Lower lobe of right lung (tissue), 2 donors: ENCODE results near the gene MAMDC4. TPM values are rescaled to one million over a fixed set of nuclear protein-coding genes. Genes with fewer than 3 reads are reported as not detected.

Experiments used
- ATAC-seq, 2 donors: fragments of 200-7000 bp; cut with Tn5 transposase; one replicate each; pipeline ENCODE4 v1.9.1; 2020 to 2022; ENCODE audit warnings: mild to moderate bottlenecking in 2 of 2, moderate library complexity in 2 of 2
- DNase-seq: peaks from one replicate; pipeline ENCODE4 v3.0.0-alpha.2; 2020
- H3K27ac ChIP-seq: fragments of 200-600 bp; one replicate; pipeline ENCODE4 v1.8.0; 2022
- H3K27me3 ChIP-seq: fragments of 200-600 bp; one replicate; pipeline ENCODE4 v1.8.0; 2022; ENCODE audit warnings: low read depth
- H3K36me3 ChIP-seq: fragments of 200-600 bp; one replicate; pipeline ENCODE4 v1.8.0; 2022; ENCODE audit warnings: mild to moderate bottlenecking
- H3K4me1 ChIP-seq: fragments of 200-600 bp; one replicate; pipeline ENCODE4 v1.8.0; 2022
- H3K4me3 ChIP-seq: fragments of 200-600 bp; one replicate; pipeline ENCODE4 v1.8.0; 2022; ENCODE audit warnings: mild to moderate bottlenecking
- H3K9me3 ChIP-seq: fragments of 200-600 bp; one replicate; pipeline ENCODE4 v1.8.0; 2022
- intact Hi-C: fragments of 100-400 bp; cut with DNase I; formaldehyde crosslinking; loops from one replicate; pipeline ENCODE4 v1.11.0; 2022
- total RNA-seq: library from RNA; stranded (reverse); fragmentation: NEBNext Ultra II Directional; extraction: Animal tissue kit (Norgen Biotek cat#: 25700); gene quantifications from one replicate; pipeline ENCODE4 v1.2.1, GENCODE V29; 2021
- TF ChIP-seq, protein P1 (sequence below): fragments of 200-600 bp; IDR thresholded peaks from one replicate; pipeline ENCODE4 v1.8.0; 2022; ENCODE audit warnings: antibody characterized with exemption, mild to moderate bottlenecking
- donor health status: DM: no; HTN: yes; CAD: no; lungs with severe emphysema.

Gene MAMDC4
- total RNA-seq, 1 donor from 2014 or later: 13.5 TPM

GRCh38 chr9:136826703-136827582 is 25.2 kb upstream of the MAMDC4 start:
- H3K36me3 ChIP-seq: peaks cover 86% of the 10 kb centered on the region
- intact Hi-C loops: no loop called here
- ATAC-seq: no peak
- no peaks in the 10 kb centered on the region for H3K4me1 ChIP-seq
- H3K4me3 ChIP-seq: no peak overlapping the region
- TF ChIP-seq, protein P1, sequence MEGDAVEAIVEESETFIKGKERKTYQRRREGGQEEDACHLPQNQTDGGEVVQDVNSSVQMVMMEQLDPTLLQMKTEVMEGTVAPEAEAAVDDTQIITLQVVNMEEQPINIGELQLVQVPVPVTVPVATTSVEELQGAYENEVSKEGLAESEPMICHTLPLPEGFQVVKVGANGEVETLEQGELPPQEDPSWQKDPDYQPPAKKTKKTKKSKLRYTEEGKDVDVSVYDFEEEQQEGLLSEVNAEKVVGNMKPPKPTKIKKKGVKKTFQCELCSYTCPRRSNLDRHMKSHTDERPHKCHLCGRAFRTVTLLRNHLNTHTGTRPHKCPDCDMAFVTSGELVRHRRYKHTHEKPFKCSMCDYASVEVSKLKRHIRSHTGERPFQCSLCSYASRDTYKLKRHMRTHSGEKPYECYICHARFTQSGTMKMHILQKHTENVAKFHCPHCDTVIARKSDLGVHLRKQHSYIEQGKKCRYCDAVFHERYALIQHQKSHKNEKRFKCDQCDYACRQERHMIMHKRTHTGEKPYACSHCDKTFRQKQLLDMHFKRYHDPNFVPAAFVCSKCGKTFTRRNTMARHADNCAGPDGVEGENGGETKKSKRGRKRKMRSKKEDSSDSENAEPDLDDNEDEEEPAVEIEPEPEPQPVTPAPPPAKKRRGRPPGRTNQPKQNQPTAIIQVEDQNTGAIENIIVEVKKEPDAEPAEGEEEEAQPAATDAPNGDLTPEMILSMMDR: no peak
- no peak for DNase-seq
- no peaks in the 10 kb centered on the region for H3K9me3 ChIP-seq
- H3K27me3 ChIP-seq: no peaks in the 10 kb centered on the region
- no peak overlapping the region for H3K27ac ChIP-seq

DNA sequence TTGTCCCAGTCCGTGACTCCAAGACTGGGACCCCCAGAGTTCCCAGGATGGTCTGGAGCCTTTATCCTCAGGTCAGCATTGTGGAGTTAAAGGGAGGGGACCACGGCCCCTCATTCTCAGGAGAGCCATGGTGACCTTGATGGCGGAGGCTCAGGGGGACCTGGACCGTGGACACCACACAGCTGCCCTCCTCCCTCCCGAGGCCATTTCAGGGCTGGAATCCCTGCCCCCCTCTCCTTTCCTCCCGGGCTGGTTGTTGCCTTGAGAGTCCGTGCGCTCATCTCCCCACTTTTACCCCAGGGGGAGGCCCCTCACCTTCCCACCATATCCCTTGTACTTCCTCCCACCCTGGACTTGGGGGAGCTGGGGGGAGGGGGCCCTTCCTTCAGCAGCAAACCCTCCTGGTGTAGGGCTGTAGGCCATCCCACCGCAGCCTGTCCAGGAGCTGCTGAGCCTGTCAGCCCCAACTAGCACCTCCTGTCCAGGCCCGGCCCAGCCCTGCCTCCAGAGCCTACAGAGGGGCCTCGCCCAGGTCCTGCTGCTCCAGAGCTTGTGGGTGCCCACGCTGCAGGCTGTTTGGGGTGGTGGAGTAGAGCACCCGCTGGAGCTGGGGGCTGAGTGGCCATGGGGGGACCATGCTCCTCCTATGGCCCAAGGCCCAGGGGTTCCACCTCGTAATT is 24.2 kb upstream of the MAMDC4 start:
- intact Hi-C loops: no loop called here
- Histone ChIP-seq H3K27me3 (no peaks in the 10 kb centered on the region), H3K4me1 (no peaks in the 10 kb centered on the region), H3K36me3 (peaks cover 95% of the 10 kb centered on the region), H3K27ac (no peak overlapping the region), H3K4me3 (no peak overlapping the region), H3K9me3 (no peaks in the 10 kb centered on the region)
- TF ChIP-seq, protein P1: no peak
- ATAC-seq: no peak
- no peak for DNase-seq

DNA sequence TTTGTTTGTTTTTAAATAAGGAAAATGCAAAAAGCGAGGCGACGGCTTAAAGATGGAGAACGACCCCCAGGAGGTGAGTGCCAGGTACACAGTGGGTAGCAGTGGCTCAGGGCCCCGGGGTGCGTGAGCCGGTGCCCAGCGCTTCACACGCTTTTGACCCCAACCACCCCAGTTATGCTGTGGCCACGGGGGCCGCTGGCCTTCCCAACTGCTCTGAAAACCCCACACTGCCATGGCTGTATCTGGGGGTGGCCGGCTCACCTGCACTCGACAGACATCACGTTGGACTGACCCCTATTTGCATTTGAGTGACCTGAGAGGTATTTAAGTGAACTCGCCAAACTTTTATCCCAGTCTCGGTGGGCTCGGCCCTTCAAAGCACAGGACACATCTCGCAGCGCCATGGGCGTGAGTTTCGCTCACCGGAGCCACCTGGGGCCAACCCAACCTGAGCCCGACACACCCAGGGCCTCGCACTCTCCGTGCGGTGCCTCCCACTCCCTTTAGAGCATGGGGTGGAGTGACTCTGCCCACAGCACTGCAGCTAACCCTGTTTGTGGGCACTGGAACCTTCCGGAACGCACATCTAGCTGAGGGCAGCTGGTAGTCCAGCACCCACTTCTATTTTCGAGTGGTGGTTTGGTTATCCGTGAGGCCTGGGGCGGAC is 23.5 kb upstream of the MAMDC4 start:
- Histone ChIP-seq H3K27ac (no peak overlapping the region), H3K36me3 (peaks cover 89% of the 10 kb centered on the region), H3K4me3 (no peak overlapping the region), H3K4me1 (no peaks in the 10 kb centered on the region), H3K27me3 (no peaks in the 10 kb centered on the region), H3K9me3 (no peaks in the 10 kb centered on the region)
- ATAC-seq: no peak
- intact Hi-C loops: no loop called here
- TF ChIP-seq, protein P1: no peak
- no peak for DNase-seq

DNA sequence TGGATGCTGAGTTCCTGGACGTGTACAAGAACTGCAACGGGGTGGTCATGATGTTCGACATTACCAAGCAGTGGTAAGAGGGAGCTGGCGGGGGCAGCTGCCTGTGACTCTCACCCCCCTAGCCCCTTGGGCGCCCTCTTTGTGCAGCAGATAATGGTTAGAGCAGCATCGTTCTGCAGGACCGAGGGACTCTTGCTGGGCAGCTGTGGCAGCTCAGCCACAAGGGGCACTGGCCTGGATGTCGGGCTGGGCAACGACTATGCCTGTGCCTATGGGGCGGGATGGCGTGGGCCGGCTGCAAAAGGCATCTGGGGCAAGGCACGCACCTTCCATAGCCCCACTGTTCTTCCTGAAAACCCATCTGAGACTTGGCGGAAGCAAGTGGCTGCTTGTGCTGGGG is 22.7 kb upstream of the MAMDC4 start:
- no peak for ATAC-seq
- no peak overlapping the region for H3K27ac ChIP-seq
- H3K36me3 ChIP-seq: peaks cover 83% of the 10 kb centered on the region
- no peaks in the 10 kb centered on the region for H3K27me3 ChIP-seq
- H3K9me3 ChIP-seq: no peaks in the 10 kb centered on the region
- no peak overlapping the region for H3K4me3 ChIP-seq
- intact Hi-C loops: no loop called here
- no peak for DNase-seq
- no peaks in the 10 kb centered on the region for H3K4me1 ChIP-seq
- TF ChIP-seq, protein P1: no peak

- H3K4me3 ChIP-seq: no peak overlapping the region
- DNase-seq (no peak), ATAC-seq (no peak)
- peaks cover 75% of the 10 kb centered on the region for H3K36me3 ChIP-seq
- intact Hi-C loops: no loop called here
- no peaks in the 10 kb centered on the region for H3K4me1 ChIP-seq
- TF ChIP-seq, protein P1: no peak
- no peaks in the 10 kb centered on the region for H3K9me3 ChIP-seq
- H3K27me3 ChIP-seq: no peaks in the 10 kb centered on the region
- H3K27ac ChIP-seq: no peak overlapping the region
Observed at GRCh38 chr9:136829981-136830885, 21.9 kb upstream of the MAMDC4 start.
